Stimulated activated CD4-positive, alpha-beta T cell treated with anti-CD3 and anti-CD28 coated beads, TNF-alpha, amount 100 ng/mL, for 24 hours (primary cell): ENCODE data around the gene ARL5B.

ENCODE experiments used
- DNase-seq, 3 experiments: peaks; one replicate each; pipeline ENCODE4 v3.0.0-alpha.2; 2020; ENCODE audit warnings: low read depth in 3 of 3

The ARL5B gene

DNA sequence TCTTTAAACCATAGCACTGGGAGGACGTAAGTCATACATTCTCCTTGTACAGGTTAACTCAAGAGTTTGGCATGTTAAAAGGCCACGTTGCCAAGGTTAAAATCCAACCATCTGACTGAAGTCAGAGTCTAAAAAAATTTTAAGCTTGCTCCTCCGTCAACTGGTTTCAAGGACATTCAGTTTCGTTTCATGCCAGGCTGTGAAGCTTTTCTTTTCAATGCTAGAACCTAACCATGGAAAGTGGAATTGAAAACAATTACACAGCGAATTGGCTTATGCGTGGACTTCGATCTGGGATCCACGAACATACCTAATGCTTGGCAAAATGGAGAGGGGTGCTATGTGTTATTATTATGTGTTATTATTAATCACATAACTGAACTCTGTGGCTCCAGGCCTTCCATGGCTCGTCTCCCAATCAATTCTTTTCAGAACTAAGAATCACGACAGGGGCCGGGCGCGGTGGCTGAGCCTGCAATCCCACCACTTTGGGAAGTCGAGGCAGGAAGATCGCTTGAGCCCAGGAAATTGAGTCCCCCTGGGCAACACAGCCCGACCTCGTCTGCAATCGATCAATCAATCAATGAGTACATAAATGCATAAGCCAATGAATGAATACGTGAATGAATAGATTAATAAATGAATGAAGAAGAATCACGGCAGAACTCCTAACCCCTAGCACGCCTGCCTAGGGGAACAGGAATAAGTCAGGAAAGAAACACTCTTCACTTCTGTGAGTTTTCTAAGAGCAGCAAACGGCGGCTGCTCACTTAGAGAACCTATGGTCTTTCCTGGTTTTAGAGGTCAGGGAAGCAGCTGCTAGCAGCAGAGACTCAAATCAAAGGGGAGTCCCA is 733 bp upstream of the ARL5B start:
- no peak for DNase-seq

DNA sequence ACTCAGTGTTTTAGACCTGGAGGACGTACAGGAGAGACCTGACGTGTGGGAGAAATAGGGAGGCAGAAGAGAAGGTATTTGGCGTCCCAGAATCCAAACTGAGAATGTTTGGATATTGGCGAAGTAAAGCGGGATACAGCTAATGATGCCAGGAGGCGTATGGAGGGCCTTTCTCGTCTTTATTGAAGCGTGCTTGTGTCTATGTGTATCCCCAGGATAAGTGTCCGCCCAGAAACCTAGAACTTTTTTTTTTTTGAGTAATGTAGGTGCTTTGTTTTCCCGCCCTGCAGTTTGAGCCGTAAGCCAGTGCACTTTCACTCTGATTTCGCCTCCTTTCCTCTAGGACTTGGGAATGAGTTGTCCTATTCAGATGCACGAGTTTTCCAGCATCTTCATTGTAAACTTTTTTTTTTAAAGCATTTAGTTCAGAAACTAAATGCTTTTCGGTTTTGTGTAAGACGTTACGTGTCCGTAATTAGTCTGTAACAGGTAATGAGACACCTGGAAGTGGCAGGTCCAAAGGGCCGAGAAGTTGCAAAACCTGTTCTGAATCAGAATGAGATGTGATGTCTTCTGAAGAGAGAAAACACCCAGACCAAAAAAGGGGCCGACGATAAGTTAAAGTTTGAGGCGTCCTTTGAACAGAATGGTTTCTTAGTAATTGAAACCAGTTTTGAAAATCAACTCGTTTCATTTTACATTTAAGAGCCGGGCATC is 746 bp downstream of the ARL5B start:
- peak in 1 of 3 experiments; percentile 0 for DNase-seq

DNA sequence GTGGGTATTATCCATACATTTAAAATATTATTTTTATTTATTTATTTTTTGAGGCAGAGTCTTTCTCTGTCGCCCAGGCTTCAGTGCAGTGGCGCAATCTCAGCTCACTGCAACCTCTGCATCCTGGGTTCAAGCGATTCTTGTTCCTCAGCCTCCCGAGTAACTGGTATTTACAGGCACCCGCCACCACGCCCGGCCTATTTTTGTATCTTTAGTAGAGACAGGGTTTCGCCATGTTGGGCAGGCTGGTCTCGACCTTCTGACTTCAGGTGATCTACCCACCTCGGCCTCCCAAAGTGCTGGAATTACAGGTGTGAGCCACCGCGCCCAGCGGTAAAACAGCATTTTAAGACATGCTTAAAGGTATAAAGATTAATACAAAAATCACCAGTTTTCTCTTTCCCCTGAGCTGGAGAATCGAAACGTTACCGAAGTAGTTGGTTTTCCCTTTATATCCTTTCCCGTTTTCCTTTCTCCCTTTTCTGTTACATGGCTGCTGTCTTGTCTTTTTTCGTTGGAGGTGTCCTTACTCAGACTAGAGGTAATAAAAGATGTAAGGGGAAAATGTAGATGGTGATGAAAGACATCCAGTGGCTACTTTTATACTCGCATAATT is 1.7 kb downstream of the ARL5B start:
- no peak for DNase-seq

DNA sequence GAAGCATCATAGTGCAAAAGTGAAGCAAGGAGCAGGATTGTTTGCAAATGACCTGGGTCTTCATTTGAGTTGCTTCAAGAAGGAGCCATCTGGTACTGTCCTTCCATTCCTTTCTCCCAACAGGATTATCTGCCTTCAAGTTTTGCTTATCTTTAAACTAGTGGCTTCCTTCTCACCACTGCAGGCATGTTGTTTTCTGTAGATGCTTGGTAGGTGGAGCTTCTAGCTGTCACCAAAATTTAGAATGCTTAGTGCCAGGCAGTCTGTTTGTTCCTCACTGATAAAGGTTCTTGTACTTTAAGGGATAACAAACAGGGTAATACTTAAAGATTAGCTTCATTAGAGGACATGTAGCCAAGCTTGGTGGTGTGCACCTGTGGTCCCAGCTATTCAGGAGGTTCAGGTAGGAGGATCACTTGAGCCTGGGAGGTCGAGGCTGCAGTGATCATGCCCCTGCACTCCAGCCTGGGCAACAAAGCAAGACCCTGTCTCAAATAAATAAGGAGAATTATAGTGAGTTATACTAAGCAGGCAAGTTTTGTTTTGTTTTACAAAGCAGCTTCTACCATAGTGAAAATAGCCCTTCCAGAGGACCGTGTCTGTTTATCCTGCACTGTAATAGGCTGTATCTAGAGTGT is 5.7 kb downstream of the ARL5B start:
- DNase-seq = no peak

DNA sequence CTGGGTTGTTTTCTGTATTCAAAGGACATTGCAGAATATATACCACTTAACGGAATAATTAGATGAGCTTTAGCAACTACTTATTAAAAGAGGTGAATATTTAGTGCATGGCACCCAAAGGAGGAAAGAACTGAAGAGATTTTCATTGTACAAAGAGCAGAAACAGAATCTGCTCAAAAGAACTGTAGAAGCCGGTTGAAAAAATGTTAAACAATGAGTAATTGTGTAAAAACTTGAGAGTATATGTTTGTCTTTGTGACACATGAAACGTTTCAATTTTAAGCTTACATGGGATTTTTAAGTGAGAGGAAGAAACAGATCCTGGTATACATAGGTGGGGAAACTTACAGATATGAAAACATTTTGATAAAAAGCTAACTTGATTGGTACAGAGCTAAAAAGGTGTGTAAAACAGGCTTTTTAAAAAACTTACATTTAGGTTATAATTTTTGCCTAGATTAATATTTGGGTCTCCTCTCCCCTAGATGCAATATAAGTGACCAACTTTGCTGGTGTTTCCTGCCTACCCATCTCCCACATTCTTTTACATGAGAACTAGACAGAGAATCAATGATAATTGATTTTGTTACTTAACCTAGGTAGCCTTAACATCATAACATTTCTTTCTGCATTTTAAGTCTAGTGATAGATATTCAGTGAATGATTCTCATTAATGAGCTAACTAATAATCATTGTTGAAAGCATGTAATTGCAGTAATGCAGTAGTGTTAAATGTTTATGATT is 6.8 kb downstream of the ARL5B start:
- DNase-seq = no peak

DNA sequence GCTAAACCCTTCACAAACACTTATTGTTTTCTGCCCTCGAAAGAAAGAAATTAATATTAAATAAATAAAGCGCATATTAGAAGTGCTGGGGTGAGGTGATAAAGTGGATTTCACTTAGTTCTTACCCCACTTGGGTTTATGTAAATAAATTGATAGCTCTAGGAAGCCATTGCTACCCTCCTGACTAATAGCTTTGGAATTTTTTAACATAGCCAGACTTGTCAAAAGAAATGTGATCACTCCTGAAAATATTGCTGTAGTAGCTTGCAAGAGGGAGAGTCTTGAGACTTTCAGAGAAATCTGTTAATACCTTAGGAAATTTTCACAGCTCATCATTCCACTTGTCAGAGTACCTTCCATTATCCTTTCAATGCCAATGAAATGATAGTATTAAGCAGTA is 7.6 kb downstream of the ARL5B start:
- DNase-seq = no peak

DNA sequence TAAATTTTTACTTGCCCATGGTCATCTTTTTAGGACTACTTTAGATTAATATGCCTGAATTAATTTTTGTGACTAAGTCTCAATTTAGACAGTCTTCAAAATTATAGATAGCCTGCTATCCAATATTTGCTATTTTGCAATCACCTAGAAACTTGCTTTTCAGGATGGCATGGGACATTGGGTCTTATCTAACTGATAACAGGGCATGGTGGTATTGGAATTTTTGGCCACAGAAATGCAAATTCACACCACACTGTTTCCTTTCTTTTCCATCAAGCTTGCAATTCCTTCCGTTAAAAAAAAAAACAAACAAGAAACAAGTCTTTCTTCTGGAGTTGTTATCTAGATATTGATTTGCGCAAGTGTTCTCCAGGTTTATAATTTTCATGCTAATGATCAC is 8.8 kb downstream of the ARL5B start:
- no peak for DNase-seq

DNA sequence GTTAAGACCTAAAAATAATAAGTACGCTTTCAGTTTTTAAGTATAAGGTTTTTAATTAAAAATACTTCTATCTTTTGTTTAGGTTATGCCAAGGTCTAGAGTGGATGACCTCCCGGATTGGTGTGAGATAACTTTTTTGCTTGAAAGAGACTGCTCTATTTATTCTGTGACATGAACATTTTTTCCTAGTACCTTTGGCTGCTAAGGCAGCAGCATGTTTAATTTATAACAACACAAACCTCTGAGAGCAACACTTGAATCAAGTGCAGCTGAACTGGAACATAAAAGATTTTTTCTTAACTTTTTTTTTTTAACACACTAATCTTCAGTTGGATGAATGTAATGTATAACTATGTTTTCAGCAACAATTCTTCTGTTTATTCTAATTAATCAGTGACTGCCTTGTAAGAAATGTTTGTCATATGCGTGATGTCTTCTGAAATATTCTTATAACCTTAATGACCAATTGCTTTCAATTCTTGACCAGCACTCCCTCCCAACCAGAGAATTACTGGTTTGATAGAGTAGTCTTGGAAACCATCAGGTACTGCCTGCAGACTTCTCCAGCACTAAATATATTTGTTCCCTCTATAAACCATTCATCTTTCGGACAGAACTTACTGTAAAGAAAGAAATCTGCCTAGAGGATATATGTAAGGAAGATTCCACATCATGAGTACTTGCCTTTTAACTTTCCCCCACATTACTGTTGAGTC is 16.0 kb downstream of the ARL5B start:
- no peak for DNase-seq

DNA sequence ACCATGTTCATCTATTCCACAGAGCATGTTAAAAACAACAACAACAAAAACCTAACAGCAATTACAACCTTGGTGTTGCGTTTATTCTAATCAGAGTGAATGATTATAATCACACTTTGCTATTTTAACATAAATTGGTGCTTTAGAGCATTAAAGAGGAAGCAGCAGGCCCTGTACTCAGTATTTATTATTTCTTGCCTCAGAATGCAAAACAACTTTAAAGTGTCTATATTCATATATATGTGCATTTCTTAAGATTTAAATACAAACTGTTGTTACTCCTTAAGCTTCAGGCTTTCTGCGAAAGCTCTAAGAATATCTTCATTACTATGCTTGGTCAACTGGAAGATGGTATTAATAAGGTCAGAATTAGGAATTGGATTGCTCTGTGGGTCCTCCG is 21.5 kb downstream of the ARL5B start:
- no peak for DNase-seq

DNA sequence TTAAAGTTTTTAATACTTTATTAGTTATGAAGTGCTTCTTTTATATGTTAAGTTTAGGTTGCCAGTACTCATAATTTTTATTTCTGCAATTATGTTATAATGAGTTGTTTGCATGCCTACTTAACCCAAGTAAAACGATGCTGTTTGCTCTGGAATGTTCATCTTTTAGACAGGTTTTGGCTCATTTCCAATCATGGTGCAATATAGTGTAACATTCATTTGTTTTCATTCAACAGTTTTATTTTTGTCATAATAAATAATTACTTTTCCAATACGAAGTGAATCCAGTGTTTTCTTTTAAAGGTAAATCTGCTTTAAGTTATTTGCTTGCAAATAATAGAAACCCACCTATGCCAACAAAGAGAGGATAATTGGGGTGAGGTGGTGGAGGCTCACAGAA is 22.1 kb downstream of the ARL5B start:
- no peak for DNase-seq

DNA sequence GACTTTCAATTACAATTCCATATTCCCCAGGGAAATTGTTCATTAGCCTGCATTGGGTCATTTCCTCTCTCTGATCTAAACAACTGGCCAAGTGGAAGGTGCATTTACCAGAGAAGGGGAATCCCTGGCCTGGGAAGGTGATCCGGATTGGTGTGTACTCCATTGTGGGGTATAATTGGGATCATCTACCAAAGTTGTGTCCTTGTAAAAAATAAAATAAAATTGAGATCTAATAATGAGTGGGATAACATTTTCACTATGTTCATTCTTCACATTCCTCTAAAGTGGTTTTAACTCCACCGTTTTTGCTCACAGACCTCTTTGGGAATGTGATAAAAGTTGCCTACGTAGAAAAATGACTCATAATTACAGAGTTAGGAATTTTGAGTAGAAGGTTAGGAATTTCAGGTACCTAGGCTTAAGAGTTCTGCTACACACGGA is 22.8 kb downstream of the ARL5B start:
- no peak for DNase-seq

DNA sequence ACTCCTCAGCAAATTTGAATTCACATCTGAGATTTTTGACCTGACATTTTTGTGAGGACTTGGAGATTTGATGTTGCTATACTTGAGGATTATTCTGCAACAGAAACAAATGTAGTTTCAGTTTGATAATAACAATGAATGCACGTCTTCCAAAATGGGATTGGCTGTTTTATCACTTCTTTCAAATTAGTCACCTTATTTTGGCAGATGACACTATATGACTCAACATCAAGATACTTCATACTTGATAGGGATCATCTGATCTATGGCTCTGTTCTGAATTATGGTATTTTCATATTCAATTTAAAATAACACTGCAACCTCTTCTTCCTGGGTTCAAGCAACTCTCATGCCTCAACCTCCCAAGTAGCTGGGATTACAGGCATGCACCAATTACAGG is 24.2 kb downstream of the ARL5B start:
- no peak for DNase-seq

DNA sequence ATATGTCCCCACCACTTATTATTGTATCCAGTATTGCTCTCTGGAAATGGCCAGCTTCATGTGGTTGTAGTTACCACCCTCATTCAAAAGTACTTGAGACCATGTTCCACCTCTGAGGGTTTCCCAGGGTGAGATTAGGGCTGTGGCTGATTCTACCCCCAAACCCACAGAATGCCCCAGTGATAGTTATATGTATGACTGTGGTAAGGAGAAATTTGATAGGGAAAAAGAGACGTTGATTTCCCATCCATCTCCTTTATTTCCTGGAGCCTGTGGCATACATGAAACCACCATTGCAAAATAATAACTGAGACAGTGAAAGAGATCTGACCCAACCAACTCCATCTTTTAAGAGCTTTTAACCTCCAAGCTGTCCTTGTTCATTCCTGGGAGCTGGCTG is 25.2 kb downstream of the ARL5B start:
- no peak for DNase-seq

DNA sequence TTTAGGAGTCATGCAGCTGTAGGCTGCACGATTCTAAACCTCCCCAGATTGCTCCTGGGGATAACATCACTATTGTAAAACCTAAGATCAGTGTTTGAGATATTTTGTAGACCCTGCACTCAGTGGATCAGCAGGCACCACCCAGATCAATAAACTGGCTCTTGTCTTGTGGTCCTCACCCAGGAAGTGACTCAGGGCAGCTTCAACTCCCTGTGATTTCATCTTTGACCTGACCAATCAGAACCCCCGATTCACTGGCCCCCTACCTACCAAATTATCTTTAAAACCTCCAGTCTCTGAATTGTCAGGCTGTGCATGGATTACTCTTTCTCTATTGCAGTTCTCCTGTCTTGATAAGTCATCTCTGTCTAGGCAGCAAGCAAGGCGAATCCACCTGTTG is 25.7 kb downstream of the ARL5B start:
- no peak for DNase-seq

DNA sequence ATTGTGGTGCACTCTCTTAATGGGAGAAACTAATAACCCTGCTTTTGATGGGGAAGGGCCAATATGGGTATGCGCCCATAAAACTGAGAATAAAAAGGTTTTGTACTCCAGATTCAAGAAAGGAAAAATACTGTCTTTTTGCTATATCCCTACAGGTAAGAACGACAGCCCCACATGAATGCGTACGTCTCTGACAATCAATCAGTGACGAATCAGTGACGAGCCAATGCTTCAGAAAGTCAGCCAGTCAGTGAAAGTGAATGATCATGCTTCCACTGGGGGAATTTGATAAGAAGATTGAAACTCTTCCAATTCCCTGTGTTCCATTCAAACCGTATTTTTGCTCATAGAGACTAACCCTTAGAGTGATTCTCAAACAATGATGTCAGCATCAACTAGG is 26.3 kb downstream of the ARL5B start:
- DNase-seq = no peak

DNA sequence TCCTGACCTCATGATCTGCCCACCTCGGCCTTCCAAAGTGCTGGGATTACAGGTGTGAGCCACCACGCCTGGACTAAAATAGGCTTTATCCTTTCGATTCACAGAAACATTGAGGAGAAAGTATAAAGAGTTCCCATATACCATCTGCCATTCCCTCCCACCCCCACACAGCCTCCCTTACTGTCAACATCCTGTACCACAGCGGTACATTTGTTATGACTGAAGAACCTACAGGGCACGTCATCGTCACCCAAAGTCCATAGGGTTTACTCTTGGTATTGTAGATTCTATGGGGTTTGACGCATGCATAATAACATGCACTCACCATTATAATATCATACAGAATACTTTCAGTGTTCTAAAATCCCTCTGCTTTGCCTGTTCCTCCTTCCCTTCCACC is 28.0 kb downstream of the ARL5B start:
- no peak for DNase-seq

DNA sequence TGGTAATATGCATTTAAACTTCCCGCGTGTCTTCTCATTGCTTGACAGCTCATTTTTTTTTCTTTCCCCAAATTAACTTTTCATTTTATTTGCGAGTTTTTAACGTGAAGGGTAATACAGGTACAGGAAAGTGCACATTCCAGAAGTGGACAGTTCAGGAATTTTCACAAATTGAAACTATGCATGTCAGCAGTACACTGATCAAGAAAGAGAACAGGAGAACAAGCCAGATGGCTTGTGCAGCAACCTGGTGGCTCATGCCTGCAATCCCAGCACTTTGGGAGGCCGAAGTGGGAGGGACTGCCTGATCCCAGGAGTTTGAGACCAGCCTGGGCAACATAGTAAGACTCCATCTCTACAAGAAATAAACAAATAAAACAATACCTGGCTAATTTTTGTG is 28.5 kb downstream of the ARL5B start:
- no peak for DNase-seq

DNA sequence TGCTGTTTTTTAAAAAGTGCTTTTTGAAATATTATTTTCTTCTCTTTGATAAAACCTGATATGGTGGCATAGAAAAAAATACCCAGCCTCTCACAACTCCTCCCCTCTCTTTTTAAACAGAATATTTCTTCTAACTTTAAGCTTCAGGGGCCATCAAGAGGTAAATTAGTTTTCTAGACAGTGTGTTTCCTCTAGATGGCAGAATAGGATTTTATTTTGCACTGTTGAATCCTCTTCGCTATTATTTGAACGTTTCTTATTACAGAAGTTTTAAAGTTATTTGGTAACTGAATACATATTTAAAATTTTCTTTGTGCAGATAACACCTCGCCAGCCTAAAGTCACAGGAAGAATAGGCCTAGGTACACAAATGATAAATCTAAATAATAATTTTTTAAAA is 30.3 kb downstream of the ARL5B start:
- DNase-seq = no peak

DNA sequence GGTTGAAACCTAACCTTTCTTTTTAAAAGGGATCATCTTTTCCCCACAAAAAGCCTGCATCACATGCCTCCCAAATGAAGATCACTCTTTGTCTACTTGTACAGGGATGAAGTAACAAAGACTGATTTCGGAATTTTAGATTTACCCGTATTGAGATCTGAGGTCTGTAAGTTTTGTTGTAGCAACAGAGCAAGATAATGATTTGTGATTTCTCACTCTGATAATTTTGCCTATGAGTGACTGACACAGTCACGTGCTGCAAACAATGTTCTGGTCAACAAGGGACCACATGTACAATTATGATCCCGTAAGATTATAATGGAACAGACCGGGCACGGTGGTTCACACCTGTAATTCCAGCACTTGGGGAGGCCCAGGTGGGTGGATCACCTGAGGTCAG is 31.3 kb downstream of the ARL5B start:
- no peak for DNase-seq

DNA sequence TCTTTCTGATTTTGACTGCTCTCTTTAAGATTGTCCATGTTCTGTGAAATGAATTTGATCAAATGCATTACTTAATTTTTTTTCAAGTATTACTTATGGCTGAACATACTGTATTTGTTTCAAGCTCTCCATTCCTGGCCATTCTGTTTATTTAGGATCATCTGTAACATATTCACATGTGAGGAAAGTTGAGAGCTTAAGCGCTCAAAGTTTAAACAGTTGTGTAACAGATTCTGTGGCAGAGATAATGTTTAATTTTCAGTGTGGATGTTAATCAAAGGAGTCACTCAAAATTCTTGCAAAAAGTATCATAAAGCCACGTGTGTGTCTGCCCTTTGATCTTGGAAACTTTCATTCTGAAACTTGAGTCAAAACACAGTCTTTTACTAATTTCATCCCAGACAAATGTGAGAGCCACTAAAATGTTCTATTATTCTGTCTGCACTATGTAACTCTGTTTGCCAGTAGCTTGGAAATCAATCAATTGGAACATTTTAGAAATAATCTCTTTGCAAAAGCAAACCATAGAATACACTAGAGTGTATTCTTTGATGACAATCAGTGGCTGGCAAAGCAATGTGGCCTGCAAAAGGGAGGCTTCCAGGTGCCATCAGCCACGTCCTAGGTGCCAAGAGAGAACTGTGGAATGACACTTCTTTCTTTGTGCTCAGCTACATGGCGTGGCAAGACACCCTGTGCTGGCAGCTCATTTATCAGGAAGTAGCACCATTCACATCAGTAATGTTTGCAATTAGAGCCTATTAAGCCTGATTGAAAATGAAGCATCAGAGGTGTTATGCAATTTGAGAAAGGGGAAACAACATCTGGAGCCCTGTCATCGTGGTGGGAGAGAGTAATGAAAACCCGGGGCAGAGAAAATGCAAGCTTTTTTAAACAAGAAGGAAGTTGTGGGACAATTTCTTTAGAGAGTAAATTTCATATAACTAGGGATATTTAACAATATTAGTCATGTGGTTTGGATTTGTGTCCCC is 40.9 kb downstream of the ARL5B start:
- no peak for DNase-seq
